HEK293T (cell line): ENCODE data around the gene POLD1.

Experiments used
- BHLHE40 ChIP-seq: fragments of 450-650 bp; IDR thresholded peaks from 2 replicates; pipeline ENCODE4 v1.6.1; 2016; ENCODE audit warnings: mild to moderate bottlenecking, moderate library complexity, borderline replicate concordance
- CTBP1 ChIP-seq: fragments of 450-650 bp; IDR thresholded peaks from 2 replicates; pipeline ENCODE4 v1.6.1; 2016; ENCODE audit warnings: borderline replicate concordance
- ELF4 ChIP-seq: fragments of 450-650 bp; IDR thresholded peaks from 2 replicates; pipeline ENCODE4 v1.6.1; 2017; ENCODE audit warnings: antibody characterized with exemption
- FOXA1 ChIP-seq: fragments of 450-650 bp; IDR thresholded peaks from 2 replicates; pipeline ENCODE4 v1.6.1; 2016; ENCODE audit warnings: mild to moderate bottlenecking
- FOXM1 ChIP-seq: fragments of 450-650 bp; IDR thresholded peaks from 2 replicates; pipeline ENCODE4 v1.6.1; 2017; ENCODE audit warnings: mild to moderate bottlenecking, borderline replicate concordance
- HDGF ChIP-seq: fragments of 450-650 bp; IDR thresholded peaks from 2 replicates; pipeline ENCODE4 v1.6.1; 2017; ENCODE audit warnings: antibody characterized with exemption, borderline replicate concordance
- L3MBTL2 ChIP-seq: fragments of 450-650 bp; conservative IDR thresholded peaks from 2 replicates; pipeline ENCODE4 v1.6.1; 2016; ENCODE audit warnings: mild to moderate bottlenecking
- LEF1 ChIP-seq: fragments of 450-650 bp; IDR thresholded peaks from 2 replicates; pipeline ENCODE4 v1.6.1; 2017; ENCODE audit warnings: mild to moderate bottlenecking, borderline replicate concordance
- NFRKB ChIP-seq: fragments of 450-650 bp; IDR thresholded peaks from 2 replicates; pipeline ENCODE4 v1.6.1; 2016; ENCODE audit warnings: mild to moderate bottlenecking, moderate library complexity
- PKNOX1 ChIP-seq: fragments of 450-650 bp; IDR thresholded peaks from 2 replicates; pipeline ENCODE4 v1.6.1; 2016
- SP1 ChIP-seq: fragments of 450-650 bp; IDR thresholded peaks from 2 replicates; pipeline ENCODE4 v1.6.1; 2017
- SUZ12 ChIP-seq: fragments of 450-650 bp; IDR thresholded peaks from 2 replicates; pipeline ENCODE4 v1.6.1; 2016; ENCODE audit warnings: mild to moderate bottlenecking
- ZNF384 ChIP-seq: fragments of 450-650 bp; IDR thresholded peaks from 2 replicates; pipeline ENCODE4 v1.6.1; 2016

GRCh38 chr19:50398675-50399367, 14.7 kb downstream of the POLD1 start:
- no peak for TF ChIP-seq ELF4
- TF ChIP-seq BHLHE40, result no peak
- TF ChIP-seq NFRKB, result no peak
- TF ChIP-seq FOXM1, result no peak
- TF ChIP-seq SP1, result no peak
- TF ChIP-seq ZNF384, result no peak
- no peak for TF ChIP-seq PKNOX1
- no peak for TF ChIP-seq SUZ12
- TF ChIP-seq CTBP1, result no peak
- no peak for TF ChIP-seq L3MBTL2
- no peak for TF ChIP-seq HDGF
- no peak for TF ChIP-seq LEF1
- TF ChIP-seq FOXA1, result no peak
